GM04504 (cell line): Measurements from ENCODE around the gene KCNN3.

Experiments used
- DNase-seq: peaks from one replicate; pipeline ENCODE4 v3.0.0-alpha.2; 2012; ENCODE audit warnings: low read depth

The KCNN3 gene

DNA sequence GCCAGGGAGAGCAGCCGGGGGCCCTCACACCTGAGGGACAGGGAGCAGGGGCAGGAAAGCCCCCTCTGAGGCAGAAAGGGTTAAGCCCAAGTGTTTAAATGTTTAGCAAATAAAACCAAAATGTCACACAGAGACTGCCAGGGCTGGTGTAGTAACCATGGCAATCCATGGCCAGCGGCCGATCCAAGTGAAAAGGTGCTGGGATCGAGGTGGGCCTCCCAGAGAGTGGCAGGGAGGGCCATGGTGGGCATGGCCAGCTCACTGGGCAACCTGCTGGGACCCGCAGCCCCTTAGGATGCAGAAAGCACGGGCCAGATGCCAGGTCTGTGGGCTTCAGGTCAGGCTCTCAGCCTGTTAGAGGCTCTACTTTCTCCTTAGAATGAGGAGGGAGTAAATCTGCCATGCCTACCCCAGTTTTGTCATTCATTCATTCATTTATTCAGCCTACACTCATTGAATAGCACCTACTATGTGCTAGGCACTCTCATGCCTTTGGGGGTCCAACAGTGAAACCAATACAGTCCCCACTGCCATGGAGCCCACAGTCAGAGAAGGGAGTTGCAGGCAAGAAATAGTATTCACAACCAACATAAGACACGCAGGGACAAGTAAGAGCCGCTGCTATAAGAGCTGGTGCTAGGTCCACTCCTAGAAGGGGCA is 56.1 kb downstream of the KCNN3 start:
- no peak for DNase-seq

DNA sequence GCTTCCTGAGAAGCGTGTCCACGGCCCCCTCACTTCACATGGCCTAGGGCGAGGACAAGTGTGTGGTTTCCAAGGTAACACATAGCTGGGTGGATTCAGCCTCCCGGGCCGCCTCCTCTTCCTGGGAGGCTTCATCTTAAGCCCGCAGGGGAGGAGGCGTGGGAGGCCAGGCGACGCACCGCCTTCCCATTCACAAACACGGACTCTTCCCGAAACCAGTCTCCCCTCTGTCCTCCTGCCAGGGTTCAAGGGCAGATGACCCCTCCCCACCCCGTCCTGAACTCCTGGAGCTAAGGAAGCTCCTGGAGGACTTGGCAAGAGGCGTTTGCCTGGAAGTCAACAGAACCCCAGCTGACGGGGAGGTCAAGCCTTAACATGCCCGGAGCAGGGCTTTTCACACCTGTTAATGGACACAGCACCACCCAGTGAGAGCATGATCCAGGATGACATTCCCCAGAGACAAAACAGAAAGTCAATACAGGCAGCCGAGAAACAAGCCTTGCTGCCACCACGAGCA is 56.7 kb downstream of the KCNN3 start:
- no peak for DNase-seq

DNA sequence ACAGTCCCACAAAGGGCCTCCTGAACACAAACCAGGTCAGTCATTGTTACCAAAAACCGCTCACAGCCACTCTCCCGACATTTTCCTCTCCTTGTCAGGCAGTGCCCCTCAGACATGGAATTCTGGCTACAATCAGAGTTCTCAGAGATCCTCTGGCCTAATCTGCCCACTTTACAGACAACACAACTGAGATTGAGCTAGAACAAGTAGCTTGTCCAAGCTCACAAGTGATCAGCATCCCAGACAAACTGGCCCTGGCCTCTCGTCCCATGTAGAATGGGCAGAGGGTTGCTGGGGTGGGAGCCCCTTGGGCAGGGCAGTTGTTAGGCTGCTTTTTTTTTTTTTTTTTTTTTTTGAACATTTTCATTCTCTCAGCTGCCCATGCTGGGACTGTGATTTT is 57.2 kb downstream of the KCNN3 start:
- DNase-seq = no peak

DNA sequence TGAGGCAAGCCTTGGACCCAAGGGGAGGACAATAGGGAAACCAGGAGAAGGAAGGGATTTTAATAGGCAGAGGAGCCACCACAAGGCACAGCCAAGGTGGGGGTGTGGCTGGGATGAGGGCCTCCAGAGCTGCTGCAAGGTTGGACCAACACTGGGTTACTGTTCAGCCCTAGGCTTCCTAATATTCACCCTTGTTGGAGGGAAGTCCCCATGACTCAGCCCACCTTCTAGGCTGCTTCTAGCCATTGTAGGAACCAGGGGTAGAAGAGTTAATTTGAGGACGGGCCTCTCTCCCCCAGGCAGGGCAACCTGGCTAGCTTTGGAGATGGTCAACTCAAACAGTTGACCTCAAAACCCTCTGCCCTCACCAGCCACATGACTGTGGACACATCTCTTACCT is 59.5 kb downstream of the KCNN3 start:
- no peak for DNase-seq

DNA sequence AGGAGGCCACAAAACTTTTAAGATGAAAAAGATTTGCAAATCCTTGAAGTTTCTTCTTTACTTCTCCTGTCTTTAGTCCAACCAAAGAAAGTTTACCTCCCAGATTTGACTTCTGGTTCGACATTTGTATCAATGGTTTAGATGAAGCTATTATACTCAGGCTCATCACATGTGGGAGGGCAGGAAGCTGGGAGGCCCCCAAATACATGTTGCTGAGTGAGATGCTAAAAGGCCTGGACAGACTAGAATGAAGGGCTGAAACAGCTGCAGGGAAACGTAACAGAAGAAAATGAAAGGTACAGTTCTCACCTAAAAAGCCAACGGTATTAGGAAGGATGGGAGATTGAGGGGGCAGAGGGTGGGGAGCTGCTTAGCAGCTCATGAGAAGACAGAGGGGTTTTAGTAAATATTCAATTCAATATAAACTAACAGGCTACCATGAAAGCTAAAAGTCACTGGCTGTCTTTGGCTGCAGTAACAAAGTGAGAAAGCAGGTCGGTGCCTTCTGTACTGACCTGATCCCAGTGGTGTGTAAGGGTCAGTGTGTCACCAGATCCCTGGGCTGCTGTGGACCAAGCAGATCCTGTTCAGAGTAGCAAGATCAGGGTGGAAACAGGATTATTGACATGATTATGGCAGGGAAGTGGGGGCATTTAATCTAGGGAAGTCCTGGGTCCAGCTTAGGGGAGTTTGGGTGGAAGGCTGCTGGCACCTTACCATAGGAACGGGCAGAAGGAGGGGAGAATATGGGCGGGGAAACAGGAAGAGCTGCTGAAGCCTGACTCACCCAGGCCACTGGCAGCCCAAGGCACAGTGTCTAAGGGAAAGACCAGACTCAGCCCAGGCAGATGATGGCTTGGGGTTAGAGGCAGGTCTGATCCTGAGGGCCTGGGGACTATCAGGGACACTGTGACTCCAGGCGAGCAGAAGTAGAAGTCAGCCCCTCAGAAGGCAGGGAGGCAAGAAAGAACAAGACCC is 60.4 kb downstream of the KCNN3 start:
- no peak for DNase-seq

DNA sequence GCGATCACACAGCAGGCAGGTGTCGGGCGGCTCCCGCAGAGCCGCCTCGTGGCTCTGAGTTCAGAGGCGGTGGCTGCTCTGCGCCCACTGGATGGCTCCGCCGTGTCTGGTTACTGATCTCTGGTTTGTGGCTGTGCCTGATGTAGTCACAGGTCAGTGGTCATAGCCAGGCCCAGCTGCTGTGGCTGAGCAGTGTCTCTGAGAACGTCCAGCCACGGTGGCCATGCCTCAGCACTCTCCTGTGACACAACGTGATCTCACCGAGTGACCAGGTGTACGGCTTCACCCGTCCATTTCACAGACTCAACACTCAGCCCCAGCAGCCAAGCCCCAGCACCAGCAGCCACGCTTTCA is 61.2 kb downstream of the KCNN3 start:
- no peak for DNase-seq

DNA sequence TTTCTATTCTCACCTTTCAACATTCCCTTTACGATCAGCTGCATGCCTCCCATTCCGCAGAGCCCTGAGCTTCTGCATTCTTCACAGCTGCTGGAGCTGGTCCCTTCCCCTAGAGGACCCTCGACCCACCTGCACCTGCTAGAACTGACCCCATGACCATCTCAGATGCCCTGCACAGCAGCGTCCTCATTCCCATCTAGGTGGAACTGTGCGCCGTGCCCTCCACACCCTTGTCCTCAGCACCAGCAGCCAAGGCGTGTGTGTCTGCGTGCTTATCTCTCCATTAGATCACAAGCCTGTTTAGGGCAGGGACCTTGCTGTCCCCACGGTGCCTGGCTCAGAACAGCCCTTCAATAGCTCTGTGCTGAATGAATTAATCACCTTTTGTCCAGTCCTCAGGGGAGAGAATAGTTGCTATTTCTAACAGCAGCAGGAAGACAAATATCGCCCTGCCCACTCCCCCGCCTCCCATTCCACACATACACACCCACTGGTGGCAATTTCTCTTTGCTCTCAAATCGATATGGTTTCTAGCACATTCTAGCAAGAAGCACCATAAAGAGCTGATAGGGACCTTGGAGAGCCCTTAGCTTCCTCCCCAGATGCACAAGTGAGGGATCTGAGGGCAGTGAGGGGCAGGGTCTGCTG is 61.7 kb downstream of the KCNN3 start:
- DNase-seq = no peak

DNA sequence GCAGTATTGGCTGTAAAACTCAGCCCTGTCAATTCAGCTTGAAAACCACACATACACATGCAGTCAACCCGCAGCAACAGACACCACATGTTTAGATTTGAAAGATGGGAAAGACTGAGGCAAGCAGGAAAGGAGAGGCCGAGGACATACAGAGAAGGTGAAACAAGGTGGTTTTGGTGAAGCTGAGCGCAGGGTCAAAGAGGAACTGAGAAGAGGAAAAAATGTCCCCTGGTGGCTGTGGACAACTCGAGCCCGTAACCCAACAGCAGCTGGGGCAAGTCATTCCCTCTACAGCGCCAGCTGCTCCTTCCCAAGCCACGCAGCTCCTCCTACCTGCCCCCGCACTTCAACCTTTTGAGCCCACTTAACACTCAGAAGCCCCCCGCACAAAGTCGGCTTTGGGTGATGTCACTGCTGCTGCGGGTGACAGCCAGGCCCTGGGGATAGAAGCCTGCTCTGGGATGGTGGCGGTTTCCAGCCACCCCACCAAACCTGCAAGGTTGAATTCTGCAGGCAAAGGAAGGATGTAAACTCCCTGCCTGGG is 63.0 kb downstream of the KCNN3 start:
- DNase-seq = no peak

DNA sequence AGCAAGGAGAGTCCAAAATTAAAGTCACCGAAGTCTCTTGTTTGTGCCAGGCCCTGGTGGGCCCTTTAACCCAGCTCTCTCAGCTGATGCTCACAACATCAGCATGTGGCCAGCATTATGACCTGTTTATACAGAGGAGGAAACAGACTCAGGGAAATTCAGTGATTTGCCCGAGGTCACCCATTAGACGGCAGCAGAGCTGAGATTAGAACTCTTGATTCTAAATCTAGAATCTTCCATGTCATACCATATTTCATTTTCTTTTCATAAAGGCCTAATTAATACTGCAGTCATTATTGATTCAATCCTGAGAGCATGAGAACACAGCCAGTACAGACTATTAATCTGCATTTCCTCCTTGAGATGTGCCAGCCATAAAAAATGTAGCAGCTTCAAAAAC is 63.7 kb downstream of the KCNN3 start:
- DNase-seq = no peak

DNA sequence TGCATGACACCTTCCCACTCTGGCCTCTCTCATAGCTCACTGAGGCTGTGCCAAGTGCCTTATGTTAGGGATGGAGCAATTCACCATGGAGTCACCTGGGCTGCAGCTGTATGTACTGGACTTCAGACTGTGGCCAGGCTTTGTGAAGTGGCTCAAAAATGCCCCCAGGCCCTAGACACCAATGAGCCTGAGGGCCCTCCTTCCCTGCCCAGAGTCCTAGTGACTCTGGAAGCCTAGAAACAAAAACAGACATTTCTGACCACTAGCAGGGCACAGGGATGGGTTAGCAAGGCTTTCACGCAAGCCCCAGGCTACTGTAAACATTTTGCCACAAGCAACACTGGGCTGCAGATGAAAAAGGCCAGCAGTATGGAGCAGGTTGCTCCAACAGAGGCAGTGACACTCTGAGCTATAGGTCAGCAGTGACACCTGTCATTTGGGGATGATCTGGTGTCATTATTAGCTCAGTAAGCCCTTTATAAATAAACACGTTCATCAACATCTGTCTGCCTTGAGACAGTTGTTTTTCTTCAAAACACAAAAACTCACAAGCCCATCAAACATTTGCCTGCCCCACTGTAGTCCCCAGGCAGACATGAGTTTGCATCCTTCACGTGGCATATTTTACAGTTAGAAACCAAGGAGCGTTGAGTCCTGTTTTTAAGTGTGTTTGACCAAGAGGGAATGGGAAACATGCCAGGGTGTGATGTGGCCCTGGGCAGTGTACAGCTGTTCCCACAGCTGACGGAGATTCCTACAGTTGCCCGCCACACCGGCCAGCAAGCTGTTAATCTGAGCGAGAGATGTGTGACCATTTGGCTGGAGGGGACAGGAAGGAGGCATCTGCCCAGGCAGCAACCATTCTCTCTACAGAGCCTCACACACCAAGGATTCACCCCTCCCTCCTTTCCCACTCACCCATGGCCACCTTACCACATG is 66.8 kb downstream of the KCNN3 start:
- DNase-seq = no peak

DNA sequence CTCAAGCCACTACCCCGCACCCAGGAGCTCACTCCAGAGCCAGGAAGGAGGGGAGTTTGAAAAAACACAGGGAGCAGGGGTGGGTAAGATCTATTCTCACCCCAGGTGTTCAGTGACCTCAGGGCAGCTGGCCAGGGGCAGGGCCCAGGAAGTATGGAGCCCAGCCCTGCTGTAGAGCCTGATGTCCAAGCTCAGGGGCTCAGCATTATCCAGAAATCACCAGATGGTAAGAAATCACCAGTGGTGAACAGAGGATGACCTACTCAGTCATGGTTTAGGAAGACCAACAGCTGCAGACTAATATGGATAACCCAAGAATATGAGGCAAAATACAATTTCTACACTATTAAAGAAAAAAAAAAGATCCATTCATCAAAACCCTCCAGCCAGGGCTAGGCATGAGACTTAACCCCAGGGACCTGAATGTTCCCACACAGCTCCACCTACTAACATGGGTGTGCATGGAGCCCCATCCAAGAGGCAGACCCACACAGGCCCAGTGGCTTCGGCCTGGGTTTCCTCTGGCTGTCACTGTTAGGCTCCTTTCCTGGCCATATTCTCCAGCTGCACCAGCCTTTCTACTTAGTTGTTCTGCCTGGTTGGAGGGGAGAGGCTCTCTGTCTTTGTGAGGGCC is 67.6 kb downstream of the KCNN3 start:
- no peak for DNase-seq

DNA sequence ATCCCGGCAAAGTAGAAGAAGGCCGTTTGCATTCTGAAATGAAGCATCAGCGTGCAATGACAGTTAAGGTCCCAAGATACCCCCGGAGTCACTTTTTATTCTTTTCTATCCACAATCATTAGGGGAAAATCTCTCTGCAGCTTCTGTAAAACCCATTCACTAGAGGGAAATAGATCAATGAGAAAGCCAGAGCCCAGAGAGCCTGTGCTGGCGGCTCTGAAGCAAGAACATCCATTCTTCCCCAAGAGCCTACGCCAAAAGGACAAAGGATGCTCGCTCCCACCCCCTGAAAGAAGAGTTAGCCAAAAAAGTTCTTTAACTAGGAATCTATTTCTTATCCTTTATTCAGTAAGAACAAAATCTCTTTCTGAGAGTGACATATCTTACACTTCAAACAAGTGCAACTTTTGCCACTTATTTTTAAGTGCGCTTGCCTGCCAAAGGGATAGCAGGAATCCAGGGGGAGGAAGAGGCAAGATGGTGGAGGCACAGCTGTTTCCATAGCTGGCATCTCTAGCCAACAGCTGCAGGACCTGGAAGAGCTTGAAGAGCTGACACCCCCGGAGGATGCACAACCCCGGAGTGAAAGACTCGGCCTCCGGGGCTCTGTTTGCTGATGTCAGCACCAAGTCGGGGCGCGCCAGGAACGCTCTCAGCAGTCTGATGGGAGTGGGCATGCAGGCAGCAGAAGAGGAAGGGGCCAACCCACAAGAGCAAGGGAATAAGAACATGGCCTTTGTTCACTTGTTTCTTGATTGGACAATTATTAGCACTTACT is 68.7 kb downstream of the KCNN3 start:
- no peak for DNase-seq

DNA sequence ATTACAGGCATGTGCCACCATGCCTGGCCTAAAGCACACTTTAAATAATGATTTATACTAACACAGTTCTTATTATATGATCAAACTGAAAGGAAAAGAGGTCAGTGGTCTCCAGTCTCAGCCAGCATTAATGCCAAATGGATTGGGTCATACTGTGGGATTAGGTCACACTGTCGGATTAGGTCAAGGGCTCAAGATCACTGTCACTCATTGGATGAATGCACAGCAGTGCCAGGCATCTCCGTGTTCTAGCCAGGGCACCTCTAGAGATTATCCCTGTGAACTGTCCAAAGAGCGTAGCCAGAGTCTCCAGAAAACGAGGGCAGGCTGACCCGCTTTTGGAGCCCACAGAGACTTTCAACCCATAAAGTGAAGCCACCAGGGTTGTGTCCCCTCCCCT is 70.9 kb downstream of the KCNN3 start:
- DNase-seq = no peak

DNA sequence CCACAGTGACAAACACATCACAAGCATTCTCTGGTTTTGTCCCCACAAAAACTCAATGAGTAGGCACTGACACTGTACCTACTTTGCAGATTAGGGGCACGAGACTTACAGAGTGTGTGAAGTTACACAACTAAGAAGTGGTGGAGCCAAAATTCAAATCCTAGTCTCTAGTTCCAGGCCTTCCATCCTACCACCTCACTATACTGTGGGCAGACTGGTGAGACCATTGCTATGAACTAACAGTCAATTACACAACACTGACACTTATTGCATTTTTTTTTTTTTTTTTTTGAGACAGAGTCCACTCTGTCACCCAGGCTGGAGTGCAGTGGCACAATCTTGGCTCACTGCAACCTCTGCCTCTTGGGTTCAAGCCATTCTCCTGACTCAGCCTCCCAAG is 71.4 kb downstream of the KCNN3 start:
- DNase-seq = no peak

DNA sequence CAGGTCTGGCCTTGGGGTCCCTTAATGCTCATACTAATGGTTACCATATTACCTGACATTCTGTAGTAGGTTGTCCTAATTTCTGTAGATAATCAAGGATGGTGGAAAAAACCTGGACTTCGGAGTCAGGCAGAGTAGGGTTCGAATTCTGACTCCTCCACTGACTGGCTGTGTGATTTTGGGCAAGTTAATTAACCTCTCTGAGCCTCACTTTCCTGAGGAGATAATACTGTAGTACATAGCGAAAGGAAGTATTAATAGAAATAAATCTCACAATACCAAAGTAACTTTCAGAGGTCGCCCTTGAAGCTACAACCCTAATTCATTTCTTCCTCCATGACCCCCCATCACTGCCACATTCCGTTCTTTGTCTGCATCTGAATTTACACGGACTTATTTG is 72.9 kb downstream of the KCNN3 start:
- no peak for DNase-seq

DNA sequence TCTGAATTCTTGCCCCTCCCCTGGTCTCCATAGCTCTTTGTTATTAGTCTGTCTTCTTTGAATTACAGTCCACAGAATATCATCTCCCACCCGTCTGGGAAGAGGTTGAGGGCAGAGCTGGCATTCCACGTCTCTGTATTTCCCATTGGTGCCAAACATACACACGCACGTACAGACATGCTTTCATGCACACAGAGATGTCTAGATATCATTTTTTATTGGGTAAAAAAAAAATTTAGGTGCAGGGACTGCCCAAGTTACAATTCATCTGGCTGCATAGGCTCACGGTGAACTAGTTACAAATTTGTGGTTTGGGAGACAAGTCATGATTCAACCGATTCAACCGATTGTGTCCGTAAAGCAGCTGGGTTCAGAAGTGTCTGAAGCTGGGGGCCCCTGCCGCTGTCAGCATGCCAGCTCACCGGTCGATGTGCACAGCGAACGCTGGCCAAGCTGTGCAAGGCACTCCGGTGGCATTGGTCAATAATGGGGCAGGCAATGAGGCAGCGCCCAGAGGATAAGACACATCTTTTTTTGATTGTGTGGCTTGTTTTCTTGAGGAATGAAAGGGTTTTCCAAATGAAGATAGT is 73.7 kb downstream of the KCNN3 start:
- no peak for DNase-seq

DNA sequence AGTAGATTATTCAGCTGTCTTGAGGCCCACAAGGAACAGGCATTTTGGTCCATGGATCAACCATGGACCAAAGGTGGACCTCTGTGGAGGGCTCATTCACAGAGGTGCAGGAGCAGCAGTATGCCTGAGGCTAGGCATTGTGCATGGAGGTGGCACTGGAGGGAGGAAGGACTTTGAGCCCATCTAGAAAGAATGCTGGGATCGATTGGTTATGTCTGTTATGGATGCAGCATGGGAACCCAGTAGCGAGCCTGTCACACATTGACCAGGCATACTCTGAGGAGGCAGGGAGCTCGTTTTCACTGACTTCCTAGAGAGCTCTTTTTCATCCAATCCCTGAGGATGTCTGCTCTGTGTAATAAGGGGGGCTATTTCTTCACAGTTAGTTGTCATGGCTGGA is 75.5 kb downstream of the KCNN3 start:
- no peak for DNase-seq

DNA sequence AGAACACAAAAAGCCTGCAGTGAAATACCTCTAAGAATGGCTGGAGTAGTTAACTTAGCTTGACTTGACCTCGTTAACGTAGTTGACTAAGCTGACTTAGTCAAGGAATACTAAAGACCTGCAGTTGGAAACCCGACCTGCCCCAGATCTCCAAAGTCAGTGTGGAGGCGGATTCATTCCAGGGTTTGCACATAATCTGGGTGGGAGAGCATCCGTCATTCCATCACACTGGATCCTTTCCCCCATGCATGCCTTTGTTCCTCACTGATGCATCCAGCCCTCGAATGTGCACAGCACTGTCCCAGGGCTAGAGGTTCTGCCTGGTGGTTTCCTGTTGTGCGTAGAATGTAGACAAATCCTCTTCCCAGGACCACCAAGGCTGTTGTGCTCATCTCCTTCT is 76.4 kb downstream of the KCNN3 start:
- DNase-seq = no peak

DNA sequence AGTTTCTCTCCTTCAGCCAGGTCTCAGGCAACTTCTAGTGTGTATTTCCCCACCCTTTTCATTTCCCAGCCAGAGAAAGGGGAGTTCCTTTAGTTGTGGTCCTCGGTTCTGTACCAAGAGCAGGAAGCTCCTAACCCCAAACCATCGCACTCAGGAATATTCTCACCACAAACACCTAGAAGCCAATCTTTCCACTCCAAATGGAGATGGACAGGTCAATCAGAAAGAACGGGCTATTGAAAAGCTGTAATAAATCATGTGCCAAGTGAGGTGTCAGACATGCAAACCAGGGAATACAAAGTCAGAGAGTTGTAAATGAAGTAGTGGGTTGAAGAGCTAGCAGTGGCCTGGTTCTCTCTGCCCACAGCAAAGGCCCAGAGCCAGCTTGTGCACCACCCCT is 77.2 kb downstream of the KCNN3 start:
- no peak for DNase-seq
